ENCODE data around the gene SMAD6. TPM values are rescaled to one million over a fixed set of nuclear protein-coding genes. Genes with fewer than 3 reads are reported as not detected.
A peak's percentile ranks its signal among the peaks of the same experiment; 100 is the strongest.

The SMAD6 gene
- total RNA-seq, 1 donor from 2014 or later: 17.4 TPM

DNA sequence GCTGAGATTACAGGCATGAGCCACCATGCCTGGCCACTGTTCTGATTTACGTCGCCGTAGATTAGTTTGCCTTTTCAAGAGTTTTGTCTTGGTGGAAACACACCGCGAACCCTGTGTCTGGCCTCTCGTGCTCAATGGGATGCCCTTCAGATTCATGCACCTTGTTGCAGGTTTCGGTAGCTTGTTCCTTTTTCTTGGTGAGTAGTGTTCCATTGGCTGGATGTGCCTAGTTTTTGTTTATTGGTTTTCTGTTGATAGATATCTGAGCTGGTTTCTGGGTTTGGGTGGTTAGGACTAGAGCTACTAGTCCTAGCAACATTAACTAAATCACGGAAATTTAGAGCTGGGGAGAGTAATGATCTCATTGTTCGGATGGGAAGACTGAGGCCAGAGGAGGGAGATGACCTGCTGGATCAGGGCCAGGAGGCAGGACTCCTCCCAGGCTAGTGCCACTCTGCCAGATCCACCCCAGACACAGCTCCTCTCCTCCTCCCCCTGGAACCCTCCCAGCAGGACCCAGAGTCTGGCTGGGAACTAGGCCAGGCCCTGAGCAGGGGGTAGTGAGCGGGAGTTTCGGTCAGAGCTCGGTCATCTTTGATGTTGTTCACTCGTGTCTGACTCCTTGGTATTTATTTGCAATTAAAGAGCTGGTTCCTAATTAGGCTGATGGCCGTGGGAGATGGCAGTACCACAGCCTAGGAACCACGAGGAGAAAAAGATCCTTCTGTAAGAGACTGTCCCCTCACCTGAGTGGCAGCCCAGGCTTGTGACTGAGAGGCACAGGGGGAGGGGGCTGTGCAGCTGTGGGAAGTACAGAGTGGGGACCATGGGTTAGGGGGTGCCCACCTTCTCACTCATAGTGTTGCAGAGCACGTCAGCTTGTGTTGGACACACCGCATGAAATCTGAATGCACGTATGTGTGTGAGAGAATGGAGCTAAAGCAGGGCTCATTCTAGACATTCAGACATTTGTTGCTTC, 73.4 kb downstream of the SMAD6 start:
- DNase-seq (ENCODE audit: low spot score): peak; percentile 66

DNA sequence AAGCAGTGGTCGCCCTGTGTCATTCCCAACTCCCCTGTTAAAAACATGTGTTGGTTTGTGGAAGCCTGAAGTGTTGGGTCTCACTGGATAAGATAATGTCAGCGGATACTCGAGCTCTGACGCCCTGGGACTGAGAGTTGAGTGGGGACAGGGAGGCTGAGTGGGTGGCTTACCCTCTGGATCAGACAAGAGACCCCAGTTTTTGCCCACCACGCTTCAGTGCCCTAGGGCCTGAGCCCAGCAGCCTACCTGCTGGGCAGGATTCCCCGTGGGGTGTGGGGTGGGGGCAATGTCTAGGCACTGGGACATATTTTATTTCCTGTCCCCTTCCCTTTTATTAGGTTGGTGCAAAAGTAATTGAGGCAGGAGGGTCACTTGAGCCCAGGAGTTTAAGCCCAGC, 75.0 kb downstream of the SMAD6 start:
- no peak for DNase-seq (ENCODE audit: low spot score)

DNA sequence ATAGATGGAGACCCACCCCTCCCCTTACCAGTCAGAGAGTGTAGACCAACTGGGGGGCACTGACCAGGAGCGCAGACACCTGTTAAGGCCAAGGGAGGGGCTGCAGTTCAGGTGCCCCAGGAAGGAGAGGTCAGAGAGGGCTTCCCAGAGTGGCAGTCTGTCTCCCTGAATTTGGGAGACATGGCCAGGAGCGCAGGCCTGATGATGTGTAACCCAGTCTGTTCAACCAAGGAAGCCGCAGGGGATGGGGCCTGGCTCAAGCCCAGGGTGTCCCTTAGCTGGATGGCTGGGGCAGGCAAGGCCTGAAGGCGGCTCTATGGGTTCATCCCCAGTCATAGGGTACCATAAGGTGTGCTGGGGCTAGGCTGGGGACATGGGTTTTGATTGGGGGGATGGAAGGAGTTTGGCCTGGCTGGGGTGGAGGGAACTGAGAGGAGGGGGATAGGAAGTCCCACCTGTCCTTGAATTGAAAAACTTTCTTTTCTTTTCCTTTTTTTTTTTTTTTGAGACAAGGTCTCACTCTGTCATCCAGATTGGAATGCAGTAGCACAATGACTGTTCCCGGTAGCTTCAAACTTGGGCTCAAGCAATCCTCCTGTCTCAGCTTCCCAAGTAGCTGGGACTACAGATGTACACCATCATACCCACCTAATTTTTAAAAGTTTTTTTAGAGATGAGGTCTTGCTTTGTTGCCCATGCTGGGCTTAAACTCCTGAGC, 75.7 kb downstream of the SMAD6 start:
- no peak for DNase-seq (ENCODE audit: low spot score)

DNA sequence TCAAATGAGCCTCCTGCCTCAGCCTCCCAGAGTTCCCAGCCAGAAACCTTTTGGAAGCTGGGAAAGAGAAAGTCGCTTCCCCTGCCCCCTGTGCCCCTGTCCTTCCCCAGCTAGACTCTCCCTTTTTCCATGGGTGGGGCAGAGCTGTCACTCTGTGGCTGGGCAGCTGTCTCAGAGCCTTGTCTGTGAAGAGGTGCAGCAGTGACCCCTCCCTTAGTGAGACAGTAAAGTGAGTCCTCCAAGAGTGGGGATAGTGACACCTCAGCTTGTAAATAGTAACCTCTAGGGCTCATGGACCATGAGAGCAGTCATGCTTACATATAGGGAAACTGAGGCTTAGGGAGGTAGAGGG, 76.3 kb downstream of the SMAD6 start:
- no peak for DNase-seq (ENCODE audit: low spot score)

DNA sequence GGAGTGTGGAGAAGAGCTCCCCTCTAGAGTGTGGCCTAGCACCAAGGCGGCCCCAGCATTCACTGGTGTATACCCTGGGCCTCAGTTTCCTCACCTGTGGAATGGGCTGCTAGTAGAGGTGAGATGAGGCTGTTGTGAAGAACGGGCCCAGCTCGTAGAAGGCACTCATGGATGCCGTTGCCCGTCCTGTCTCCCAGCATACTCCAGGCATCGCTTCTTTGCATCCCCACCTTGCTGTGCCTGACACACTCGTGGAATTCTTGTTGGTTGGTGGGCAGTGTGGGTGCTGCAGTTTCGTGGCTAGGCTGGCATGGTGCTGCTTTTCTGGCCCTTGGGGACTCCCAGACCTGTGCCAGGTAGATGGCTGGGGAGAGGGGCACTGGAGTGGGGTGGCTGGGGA, 76.7 kb downstream of the SMAD6 start:
- DNase-seq (ENCODE audit: low spot score): no peak

DNA sequence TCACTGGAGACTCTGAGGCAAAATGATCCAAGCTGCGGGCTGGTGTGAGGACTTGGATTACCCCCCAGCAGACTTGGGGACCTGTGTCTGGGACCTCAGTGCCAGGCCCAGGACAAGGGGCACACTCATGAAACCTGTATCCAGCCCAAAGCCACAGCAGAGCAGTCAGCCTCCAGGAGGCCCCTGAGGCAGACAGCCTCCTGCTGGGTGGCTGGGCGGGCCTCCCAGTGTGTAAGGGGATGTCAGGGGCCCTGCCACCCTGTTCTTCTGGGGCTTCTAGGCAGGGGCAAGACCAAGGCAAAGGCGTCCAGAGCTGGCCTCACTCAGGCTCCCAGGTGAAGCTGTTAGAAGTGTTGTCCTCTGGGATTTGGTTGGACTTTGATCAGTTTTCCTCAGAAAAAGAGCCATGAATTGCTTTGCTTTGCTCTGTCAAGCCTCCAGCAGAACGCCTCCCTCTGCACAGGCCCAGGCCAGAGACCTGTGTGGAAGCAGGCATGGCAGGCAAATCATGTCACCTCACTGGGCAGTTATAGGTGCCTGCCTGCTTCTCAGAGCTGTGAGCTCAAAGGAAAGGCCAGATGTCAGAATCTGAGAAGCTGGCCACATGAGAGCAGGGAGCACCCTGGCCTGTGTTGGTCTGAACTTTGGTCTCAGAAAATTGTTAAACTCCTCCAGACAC, 77.4 kb downstream of the SMAD6 start:
- no peak for DNase-seq (ENCODE audit: low spot score)

DNA sequence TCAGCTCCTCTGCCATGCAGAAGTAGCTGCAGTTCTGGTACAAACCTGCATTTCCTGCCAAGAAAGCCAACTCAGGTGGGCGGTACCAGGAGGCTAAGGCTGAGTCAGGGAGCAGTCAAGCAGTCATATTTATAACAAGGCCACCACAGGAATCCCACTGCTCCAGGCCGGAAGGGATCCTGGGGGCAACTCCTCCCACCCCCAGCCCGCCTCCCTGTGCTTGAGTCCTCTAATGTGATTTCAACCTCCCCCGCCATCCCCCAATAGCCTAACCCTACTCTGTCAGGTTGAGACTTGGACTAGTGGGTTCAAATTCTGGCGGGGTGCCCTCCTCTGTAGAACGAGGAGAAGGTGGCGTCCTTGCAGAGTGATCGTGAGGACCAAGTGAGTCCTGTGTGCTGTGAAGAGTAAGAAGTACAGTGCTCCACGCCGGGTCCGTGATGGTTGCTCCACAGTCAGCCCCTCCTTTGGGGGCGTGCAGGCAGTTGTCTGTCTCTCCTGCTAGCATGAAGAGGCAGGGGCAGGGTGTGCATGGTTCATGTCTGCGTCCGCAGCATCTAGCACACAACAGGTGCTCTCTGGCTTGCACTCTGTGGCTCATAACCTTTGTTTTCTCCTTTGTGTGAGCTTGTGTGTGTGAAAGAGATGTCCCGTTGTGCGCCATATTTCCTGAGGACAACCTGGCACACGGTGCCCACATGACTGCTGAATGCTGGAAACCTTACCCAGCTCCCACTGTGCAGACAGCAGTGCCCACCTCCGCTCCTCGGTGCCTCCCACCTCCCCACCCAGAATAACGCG, 78.3 kb downstream of the SMAD6 start:
- DNase-seq (ENCODE audit: low spot score): peak; percentile 58

DNA sequence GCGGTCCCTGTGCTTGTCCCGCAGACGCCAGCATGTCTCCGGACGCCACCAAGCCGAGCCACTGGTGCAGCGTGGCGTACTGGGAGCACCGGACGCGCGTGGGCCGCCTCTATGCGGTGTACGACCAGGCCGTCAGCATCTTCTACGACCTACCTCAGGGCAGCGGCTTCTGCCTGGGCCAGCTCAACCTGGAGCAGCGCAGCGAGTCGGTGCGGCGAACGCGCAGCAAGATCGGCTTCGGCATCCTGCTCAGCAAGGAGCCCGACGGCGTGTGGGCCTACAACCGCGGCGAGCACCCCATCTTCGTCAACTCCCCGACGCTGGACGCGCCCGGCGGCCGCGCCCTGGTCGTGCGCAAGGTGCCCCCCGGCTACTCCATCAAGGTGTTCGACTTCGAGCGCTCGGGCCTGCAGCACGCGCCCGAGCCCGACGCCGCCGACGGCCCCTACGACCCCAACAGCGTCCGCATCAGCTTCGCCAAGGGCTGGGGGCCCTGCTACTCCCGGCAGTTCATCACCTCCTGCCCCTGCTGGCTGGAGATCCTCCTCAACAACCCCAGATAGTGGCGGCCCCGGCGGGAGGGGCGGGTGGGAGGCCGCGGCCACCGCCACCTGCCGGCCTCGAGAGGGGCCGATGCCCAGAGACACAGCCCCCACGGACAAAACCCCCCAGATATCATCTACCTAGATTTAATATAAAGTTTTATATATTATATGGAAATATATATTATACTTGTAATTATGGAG, 79.1 kb downstream of the SMAD6 start:
- no peak for DNase-seq (ENCODE audit: low spot score)

DNA sequence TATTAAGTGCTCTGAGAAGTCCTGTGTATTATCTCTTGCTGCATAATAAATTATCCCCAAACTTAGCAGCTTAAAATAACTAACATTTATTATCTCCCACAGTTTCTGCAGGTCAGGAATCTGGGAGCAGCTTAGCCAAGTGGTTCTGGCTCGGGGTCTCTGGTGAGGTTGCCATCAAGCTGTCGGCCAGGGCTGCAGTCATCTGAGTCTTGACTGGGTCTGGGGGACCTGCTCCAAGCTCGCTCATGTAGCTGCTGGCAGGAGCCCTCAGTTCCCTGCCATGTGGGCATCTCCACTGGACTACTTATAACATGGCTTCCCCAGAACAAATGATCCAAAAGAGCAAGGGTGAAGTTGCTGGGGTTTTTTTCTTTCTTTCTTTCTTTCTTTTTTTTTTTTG, 80.7 kb downstream of the SMAD6 start:
- no peak for DNase-seq (ENCODE audit: low spot score)

DNA sequence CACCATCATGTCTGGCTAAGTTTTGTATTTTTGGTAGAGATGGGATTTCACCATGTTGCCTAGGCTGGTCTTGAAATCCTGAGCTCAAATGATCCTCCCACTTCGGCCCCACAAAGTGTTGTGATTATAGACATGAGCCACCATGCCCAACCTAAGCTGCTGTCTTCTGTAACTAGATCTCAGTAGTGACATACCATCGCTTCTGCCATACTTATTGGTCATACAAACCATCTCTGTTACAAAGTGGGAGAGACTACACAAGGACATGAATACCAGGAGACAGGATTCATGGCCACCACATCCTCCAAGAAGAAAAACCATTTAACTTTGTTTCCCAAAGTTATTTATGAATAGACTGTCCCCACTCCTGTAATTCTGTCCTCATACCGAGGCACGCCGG, 81.3 kb downstream of the SMAD6 start:
- no peak for DNase-seq (ENCODE audit: low spot score)

DNA sequence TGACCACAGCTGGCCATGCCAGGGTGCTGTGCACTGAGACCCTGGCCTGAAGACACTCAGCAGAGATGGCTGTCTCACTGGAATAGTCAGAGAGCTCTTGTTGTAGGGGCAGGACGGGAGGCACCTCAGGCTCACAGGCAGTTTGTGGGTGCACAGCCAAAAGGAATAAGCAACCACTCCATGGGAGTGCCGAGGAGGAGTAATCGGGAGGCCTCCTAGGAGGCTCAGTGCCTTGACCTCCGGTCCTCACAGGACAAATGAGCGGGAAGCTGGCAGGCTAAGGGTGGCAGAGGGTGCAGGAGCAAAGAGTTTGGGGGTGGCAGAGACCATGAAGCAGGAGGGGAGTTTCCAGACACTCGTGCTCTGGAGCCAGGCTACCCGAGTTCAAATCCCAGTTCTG, 81.7 kb downstream of the SMAD6 start:
- DNase-seq (ENCODE audit: low spot score): no peak

DNA sequence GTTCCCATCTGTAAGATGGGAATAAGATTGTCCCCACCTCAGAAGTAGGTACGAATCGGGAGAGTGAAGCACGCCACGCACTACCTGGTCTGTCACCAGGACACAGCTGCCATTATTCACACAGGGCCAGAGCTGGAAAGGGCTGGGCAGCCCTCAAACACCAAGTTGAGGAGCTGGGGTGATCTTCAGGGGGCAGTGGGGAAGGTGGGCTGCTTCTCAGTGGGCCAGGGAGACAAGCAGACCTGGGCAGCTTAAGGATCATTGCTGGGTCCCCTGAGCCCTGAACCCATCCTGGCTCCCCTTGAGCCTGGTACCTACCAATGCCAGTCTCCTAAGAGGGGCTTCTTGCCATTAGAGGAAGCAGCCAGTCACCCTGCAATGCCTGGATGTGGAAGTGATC, 82.1 kb downstream of the SMAD6 start:
- no peak for DNase-seq (ENCODE audit: low spot score)

DNA sequence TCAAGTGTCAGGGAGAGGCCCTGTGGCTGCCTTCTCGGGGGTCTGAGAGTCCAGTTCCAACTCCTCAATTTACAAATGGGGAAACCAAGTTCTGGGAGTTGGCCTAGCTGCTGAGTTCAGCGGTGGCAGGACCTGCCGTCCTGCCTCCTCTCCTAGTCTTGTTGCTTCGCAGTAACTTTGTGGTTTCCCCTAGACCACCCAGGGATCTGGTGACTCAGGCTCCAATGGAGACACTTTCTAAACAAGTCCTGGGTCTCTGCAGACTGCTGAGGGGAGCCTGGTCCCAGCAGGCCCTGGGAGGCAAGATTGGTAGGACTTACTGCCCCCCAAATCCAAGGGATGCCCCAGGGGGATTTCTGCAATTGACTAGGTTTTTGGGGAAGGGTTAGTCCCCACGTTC, 83.6 kb downstream of the SMAD6 start:
- DNase-seq (ENCODE audit: low spot score): no peak

DNA sequence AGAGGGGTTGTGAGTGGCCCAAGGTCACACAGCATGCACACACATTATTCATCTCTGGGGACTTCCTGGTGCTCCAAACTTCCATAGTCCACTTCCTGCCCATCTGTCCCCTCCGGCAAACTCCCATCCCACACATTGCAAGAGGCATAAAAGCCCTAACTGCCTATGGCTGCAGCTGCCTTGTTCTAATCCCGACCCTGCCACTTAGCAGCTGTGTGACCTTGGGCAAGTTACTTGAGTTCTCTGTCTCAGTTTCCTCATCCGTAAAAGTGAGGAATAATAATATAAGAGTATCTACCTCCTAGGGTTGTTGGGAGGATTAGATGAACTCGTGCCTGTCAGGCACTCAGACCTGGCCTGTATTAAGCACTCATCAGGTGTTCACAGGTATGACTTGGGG, 84.2 kb downstream of the SMAD6 start:
- no peak for DNase-seq (ENCODE audit: low spot score)

DNA sequence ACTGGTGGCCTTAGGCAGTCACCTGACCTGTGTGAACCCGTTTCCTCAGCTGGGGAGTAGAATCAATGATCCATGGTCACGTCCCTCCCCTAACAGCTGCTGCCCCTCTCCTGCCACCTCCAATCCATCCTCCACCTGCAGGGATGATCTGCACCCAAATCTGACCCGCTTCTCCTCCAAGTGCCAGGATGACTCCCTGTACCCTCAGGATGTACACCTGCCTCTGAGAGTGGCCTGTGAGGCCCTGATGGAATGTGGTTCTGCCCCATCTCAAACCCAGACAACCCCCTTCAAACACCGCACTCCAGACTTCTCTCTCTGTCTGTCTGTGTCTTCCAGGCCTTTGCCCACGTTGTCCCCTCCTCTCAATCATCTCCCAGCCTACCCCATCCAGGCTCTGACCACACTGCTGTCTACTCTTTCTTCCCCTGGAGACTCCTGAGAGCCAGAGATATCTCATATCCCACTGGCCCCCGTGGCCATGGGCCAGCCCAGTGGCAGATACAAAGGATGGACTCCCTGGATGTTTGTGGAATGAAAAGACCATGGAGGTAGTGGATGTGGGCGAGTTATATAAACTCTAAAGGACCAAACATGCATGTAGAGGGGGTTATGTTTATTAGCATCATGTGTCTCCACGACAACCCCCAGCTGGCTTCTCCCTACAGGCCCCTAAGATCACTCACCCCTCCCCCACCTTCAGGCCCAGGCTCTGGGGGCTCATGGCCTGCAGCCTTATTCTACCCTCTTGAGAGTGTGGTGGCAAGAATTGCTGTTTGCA, 84.9 kb downstream of the SMAD6 start:
- DNase-seq (ENCODE audit: low spot score): no peak

DNA sequence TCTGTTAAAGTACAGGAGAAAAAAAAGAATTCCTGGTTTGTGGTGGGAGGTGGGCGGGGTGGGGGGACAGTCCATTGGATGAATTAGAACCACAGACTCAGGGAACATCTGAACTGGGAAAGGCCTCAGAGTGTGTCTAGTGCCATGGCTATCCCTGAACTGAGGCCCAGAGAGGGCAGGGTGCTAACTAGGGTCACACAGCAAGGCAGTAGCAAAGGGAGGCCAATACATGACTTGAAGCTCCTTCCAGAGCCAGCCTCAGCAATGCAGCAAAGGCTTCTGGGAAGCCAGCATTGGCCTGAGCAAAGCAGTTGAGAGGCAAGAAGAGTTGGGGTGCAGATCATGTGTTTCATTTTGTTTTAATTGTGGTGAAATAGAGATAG, 85.4 kb downstream of the SMAD6 start:
- DNase-seq (ENCODE audit: low spot score): no peak

DNA sequence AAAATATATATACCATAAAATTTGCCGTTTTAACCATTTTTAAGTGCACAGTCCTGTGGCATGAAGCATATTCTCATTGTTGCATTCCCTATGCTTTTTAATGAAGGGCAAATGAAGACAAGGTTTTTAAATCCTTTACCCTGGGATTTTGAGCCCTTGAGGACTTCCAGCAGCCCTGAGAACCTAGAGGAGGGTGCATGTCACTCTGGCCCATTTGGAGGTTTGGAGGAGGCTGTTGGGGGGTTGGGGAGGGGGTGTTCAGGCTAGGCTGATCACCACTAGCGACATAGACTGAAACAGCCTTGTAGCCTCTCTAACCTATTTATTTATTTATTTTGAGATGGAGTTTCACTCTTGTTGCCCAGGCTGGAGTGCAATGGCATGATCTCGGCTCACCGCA, 86.0 kb downstream of the SMAD6 start:
- no peak for DNase-seq (ENCODE audit: low spot score)

DNA sequence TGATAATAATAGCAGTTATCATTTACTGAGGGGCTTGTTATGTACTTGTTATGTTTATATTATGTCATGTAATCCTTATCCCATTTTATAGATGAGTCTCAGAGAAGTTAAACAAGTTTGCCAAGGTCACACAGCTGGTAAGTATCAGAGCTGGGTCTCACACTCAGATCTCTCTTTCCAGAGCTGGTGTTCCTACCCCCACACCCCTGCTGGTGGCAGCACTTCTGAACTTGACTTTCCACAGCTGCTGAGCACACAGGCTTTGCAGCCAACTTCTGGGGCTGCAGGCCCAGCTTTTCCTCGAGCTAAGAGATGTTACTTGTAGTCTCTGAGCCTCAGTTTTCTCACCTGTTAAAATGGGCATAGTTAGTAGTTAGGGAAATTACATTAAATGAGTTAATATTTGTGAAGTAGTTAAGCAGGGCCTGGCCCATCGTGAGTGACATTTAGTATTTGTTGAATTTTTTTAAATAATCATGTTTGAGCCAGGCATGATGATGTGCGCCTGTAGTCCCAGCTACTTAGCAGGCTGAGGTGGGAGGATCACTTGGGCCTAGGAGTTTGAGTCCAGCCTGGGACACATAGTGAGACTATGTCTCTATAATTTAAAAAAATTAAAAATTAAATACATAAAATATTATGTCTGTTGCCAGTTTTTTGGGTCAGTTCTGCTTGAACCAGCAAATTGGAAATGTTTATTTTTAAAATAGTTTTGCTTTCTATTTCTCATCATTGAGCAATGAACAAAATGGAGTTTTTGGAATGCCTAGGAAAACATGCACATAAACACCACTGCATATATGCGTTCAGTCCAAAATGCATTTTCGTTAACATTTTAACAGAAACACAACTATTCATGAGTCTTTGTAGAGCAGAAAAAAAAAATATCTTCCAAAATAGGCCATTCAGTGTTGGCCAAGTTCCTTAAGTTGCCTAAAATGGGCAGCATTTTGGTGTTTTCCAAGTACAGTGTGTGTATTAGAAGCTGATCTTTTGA, 87.3 kb downstream of the SMAD6 start:
- DNase-seq (ENCODE audit: low spot score): no peak

DNA sequence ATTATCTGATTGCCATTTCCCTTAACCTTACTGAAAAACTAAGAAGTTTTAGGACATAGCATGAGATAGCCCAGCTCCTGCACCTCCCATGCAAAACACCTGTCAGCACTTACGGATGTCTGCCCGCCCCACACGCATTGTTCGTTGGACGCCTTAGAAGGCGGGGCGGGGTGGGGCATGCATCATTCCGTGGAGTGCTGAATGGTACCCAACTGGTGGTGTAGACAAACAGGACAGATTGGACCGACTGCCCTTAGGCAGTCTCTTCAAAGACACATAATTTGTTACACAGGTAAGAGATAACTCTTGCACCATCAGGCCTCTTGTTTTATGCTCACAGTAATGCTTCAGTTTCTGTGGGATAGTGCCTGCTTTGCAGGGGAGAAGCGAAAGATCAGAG, 93.8 kb downstream of the SMAD6 start:
- no peak for DNase-seq (ENCODE audit: low spot score)

Data from ureter (tissue), 1 donor.